ENCODE results near the gene SDC1.

SDC1 gene

GRCh38 chr2:20212871-20213503 lies 11.9 kb downstream of the SDC1 start:
- peak overlapping the region; percentile 76 for H2AFZ ChIP-seq
- H3K9me3 ChIP-seq (ENCODE audit: control insufficient read depth, low read length): no peaks in the 10 kb centered on the region
- peak overlapping the region; percentile 73 for H3K27ac ChIP-seq
- no peak overlapping the region for H3K4me3 ChIP-seq (ENCODE audit: low read depth, low read length)
- no peaks in the 10 kb centered on the region for H3K79me2 ChIP-seq
- H3K27me3 ChIP-seq (ENCODE audit: control insufficient read depth, insufficient read depth, low read length): no peaks in the 10 kb centered on the region
- no peak overlapping the region for H3K9ac ChIP-seq
- peaks cover 22% of the 10 kb centered on the region for H3K4me1 ChIP-seq
- H3K36me3 ChIP-seq (ENCODE audit: control insufficient read depth, insufficient read depth, low read length): no peaks in the 10 kb centered on the region
- TF ChIP-seq CTCF (IDR thresholded peaks at IDR 0.05): no peak
- no peak overlapping the region for H3K4me2 ChIP-seq (ENCODE audit: low read length)

- Histone ChIP-seq H2AFZ (peak overlapping the region; percentile 76), H3K27me3 (ENCODE audit: control insufficient read depth, insufficient read depth, low read length) (no peaks in the 10 kb centered on the region), H3K9ac (no peak overlapping the region), H3K36me3 (ENCODE audit: control insufficient read depth, insufficient read depth, low read length) (no peaks in the 10 kb centered on the region), H3K9me3 (ENCODE audit: control insufficient read depth, low read length) (no peaks in the 10 kb centered on the region), H3K4me1 (peaks cover 25% of the 10 kb centered on the region), H3K27ac (peak overlapping the region; percentile 73), H3K79me2 (no peaks in the 10 kb centered on the region), H3K4me2 (ENCODE audit: low read length) (no peak overlapping the region), H3K4me3 (ENCODE audit: low read depth, low read length) (no peak overlapping the region)
- TF ChIP-seq CTCF (IDR thresholded peaks at IDR 0.05): no peak
These were observed 12.5 kb downstream of the SDC1 start for GRCh38 chr2:20212459-20212870.

GRCh38 chr2:20211860-20212458 lies 13.0 kb downstream of the SDC1 start:
- no peaks in the 10 kb centered on the region for H3K36me3 ChIP-seq (ENCODE audit: control insufficient read depth, insufficient read depth, low read length)
- no peaks in the 10 kb centered on the region for H3K79me2 ChIP-seq
- no peaks in the 10 kb centered on the region for H3K9me3 ChIP-seq (ENCODE audit: control insufficient read depth, low read length)
- no peak for TF ChIP-seq CTCF (IDR thresholded peaks at IDR 0.05)
- H3K27ac ChIP-seq: no peak overlapping the region
- H3K4me1 ChIP-seq: peaks cover 25% of the 10 kb centered on the region
- peak overlapping the region; percentile 76 for H2AFZ ChIP-seq
- no peak overlapping the region for H3K4me2 ChIP-seq (ENCODE audit: low read length)
- H3K4me3 ChIP-seq (ENCODE audit: low read depth, low read length): no peak overlapping the region
- no peak overlapping the region for H3K9ac ChIP-seq
- no peaks in the 10 kb centered on the region for H3K27me3 ChIP-seq (ENCODE audit: control insufficient read depth, insufficient read depth, low read length)

- Histone ChIP-seq H3K27ac (no peak overlapping the region), H3K4me1 (peaks cover 25% of the 10 kb centered on the region), H3K27me3 (ENCODE audit: control insufficient read depth, insufficient read depth, low read length) (no peaks in the 10 kb centered on the region)
These were observed 13.5 kb downstream of the SDC1 start for GRCh38 chr2:20211420-20211819.

More at GRCh38 chr2:20211420-20211819, 13.5 kb downstream of the SDC1 start:
- Histone ChIP-seq H3K79me2 (no peaks in the 10 kb centered on the region), H3K4me2 (ENCODE audit: low read length) (no peak overlapping the region), H2AFZ (no peak overlapping the region), H3K36me3 (ENCODE audit: control insufficient read depth, insufficient read depth, low read length) (no peaks in the 10 kb centered on the region), H3K9ac (no peak overlapping the region), H3K4me3 (ENCODE audit: low read depth, low read length) (no peak overlapping the region), H3K9me3 (ENCODE audit: control insufficient read depth, low read length) (no peaks in the 10 kb centered on the region)
- TF ChIP-seq CTCF (IDR thresholded peaks at IDR 0.05): no peak

Measured in parathyroid adenoma (tissue), 2 donors.